Measurements from ENCODE around the gene OST4.

GRCh38 chr2:27042159-27042661 is 29.2 kb downstream of the OST4 start:
- TF ChIP-seq CTCF (conservative IDR thresholded peaks at IDR 0.05) (no peak), ZFX (IDR thresholded peaks at IDR 0.05) (no peak)

All from C4-2B (cell line).